Neural progenitor cell (in vitro differentiated cells): ENCODE measurements around the gene CCL13. TPM values are rescaled to one million over a fixed set of nuclear protein-coding genes. Genes with fewer than 3 reads are reported as not detected.

Experiments used
- DNase-seq: peaks from one replicate; pipeline ENCODE4 v3.0.0-alpha.2; 2016; ENCODE audit warnings: low spot score
- H2AFZ ChIP-seq: fragments of 200-600 bp; sonication (generic); replicated peaks from 2 replicates; pipeline ENCODE4 v1.6.1; 2016; ENCODE audit warnings: antibody characterized with exemption
- H3F3A ChIP-seq: fragments of 200-600 bp; sonication (generic); 2 replicates; pipeline ENCODE4 v1.6.1; 2016; ENCODE audit warnings: antibody characterized with exemption, low read depth
- H3K27ac ChIP-seq: fragments of 200-600 bp; sonication (generic); 2 replicates; pipeline ENCODE4 v1.5.1; 2016; ENCODE audit warnings: mild to moderate bottlenecking
- H3K27me3 ChIP-seq: fragments of 200-600 bp; sonication (generic); 2 replicates; pipeline ENCODE4 v1.6.1; 2016; ENCODE audit warnings: mild to moderate bottlenecking, moderate library complexity
- H3K36me3 ChIP-seq: fragments of 200-600 bp; sonication (generic); 2 replicates; pipeline ENCODE4 v1.5.1; 2016
- H3K4me1 ChIP-seq: fragments of 200-600 bp; sonication (generic); 2 replicates; pipeline ENCODE4 v1.6.1; 2016; ENCODE audit warnings: mixed run types
- H3K4me2 ChIP-seq: fragments of 200-600 bp; sonication (generic); 2 replicates; pipeline ENCODE4 v1.6.1; 2016
- H3K4me3 ChIP-seq: fragments of 200-600 bp; sonication (generic); 2 replicates; pipeline ENCODE4 v1.5.1; 2016
- H3K79me2 ChIP-seq: fragments of 200-600 bp; sonication (generic); 2 replicates; pipeline ENCODE4 v1.6.1; 2016; ENCODE audit warnings: low read depth
- H3K9ac ChIP-seq: fragments of 200-600 bp; sonication (generic); 2 replicates; pipeline ENCODE4 v1.6.1; 2016
- H3K9me3 ChIP-seq: fragments of 200-600 bp; sonication (generic); 2 replicates; pipeline ENCODE4 v1.5.1; 2016; ENCODE audit warnings: low read depth
- H4K20me1 ChIP-seq: fragments of 200-600 bp; sonication (generic); 2 replicates; pipeline ENCODE4 v1.6.1; 2016; ENCODE audit warnings: low read depth
- H3K27ac Mint-ChIP-seq: 3 replicates; pipeline ENCODE4 v1.8.0; 2021; ENCODE audit warnings: mixed read lengths
- H3K27me3 Mint-ChIP-seq: 2 replicates; pipeline ENCODE4 v1.8.0; 2022; ENCODE audit warnings: low read depth, mild to moderate bottlenecking, inconsistent platforms, moderate library complexity, mixed read lengths; ENCODE audit not compliant: insufficient read depth
- H3K36me3 Mint-ChIP-seq: 3 replicates; pipeline ENCODE4 v1.8.0; 2021; ENCODE audit warnings: mixed read lengths
- H3K4me1 Mint-ChIP-seq: 3 replicates; pipeline ENCODE4 v1.8.0; 2021; ENCODE audit warnings: mixed read lengths
- H3K4me3 Mint-ChIP-seq: 3 replicates; pipeline ENCODE4 v1.8.0; 2021; ENCODE audit warnings: mild to moderate bottlenecking, moderate library complexity, mixed read lengths
- H3K9me3 Mint-ChIP-seq: 3 replicates; pipeline ENCODE4 v1.8.0; 2020; ENCODE audit warnings: mixed read lengths
- CTCF ChIP-seq: fragments of 200-600 bp; sonication (generic); IDR thresholded peaks from 2 replicates; pipeline ENCODE4 v1.5.1; 2017; ENCODE audit warnings: antibody characterized with exemption, mild to moderate bottlenecking
- EZH2 ChIP-seq: fragments of 200-600 bp; sonication (generic); IDR thresholded peaks from 2 replicates; pipeline ENCODE4 v1.6.1; 2017; ENCODE audit warnings: antibody characterized with exemption, mild to moderate bottlenecking, moderate library complexity
- EZH2phosphoT487 ChIP-seq: fragments of 200-600 bp; sonication (generic); IDR thresholded peaks from 2 replicates; pipeline ENCODE4 v1.6.1; 2017; ENCODE audit warnings: antibody characterized with exemption
- total RNA-seq: library from RNA; depleted of rRNA; stranded (reverse); fragments of >200 nt; gene quantifications from 2 replicates; pipeline ENCODE4 v1.2.3, GENCODE V29; 2015; ENCODE audit warnings: low replicate concordance

The CCL13 gene
- total RNA-seq, 1 donor from 2014 or later, result not detected

GRCh38 chr17:34403006-34403405, 46.7 kb downstream of the CCL13 start:
- no peak for DNase-seq
- H3K4me3 ChIP-seq, result no peak overlapping the region
- no peak overlapping the region for H3K27ac Mint-ChIP-seq
- no peak overlapping the region for H3K4me2 ChIP-seq
- H3K4me1 Mint-ChIP-seq, result peaks cover 7% of the 10 kb centered on the region
- H3K27me3 ChIP-seq, result no peaks in the 10 kb centered on the region
- no peak overlapping the region for H3K27ac ChIP-seq
- no peaks in the 10 kb centered on the region for H3K9me3 Mint-ChIP-seq
- H3K4me1 ChIP-seq, result peaks cover 5% of the 10 kb centered on the region
- no peak overlapping the region for H3K4me3 Mint-ChIP-seq
- TF ChIP-seq EZH2phosphoT487, result no peak
- H3K36me3 ChIP-seq, result no peaks in the 10 kb centered on the region
- no peaks in the 10 kb centered on the region for H3K36me3 Mint-ChIP-seq
- H3K27me3 Mint-ChIP-seq, result peaks cover 14% of the 10 kb centered on the region
- no peak overlapping the region for H3K9ac ChIP-seq
- H3K9me3 ChIP-seq, result no peaks in the 10 kb centered on the region
- no peaks in the 10 kb centered on the region for H3F3A ChIP-seq
- no peaks in the 10 kb centered on the region for H3K79me2 ChIP-seq
- H2AFZ ChIP-seq, result no peak overlapping the region
- H4K20me1 ChIP-seq, result no peaks in the 10 kb centered on the region

GRCh38 chr17:34406226-34406625, 49.9 kb downstream of the CCL13 start:
- no peak overlapping the region for H3K4me2 ChIP-seq
- no peak overlapping the region for H2AFZ ChIP-seq
- H3K9me3 ChIP-seq, result no peaks in the 10 kb centered on the region
- H3K79me2 ChIP-seq, result no peaks in the 10 kb centered on the region
- H4K20me1 ChIP-seq, result no peaks in the 10 kb centered on the region
- Mint-ChIP-seq H3K9me3 (no peaks in the 10 kb centered on the region), H3K36me3 (no peaks in the 10 kb centered on the region), H3K4me1 (peaks cover 3% of the 10 kb centered on the region), H3K4me3 (no peak overlapping the region), H3K27ac (no peak overlapping the region), H3K27me3 (peaks cover 17% of the 10 kb centered on the region)
- H3K36me3 ChIP-seq, result no peaks in the 10 kb centered on the region
- peaks cover 2% of the 10 kb centered on the region for H3K4me1 ChIP-seq
- no peak for DNase-seq
- no peak overlapping the region for H3K27ac ChIP-seq
- peaks cover 9% of the 10 kb centered on the region for H3K27me3 ChIP-seq
- H3K4me3 ChIP-seq, result no peak overlapping the region
- TF ChIP-seq EZH2 (no peak), CTCF (no peak), EZH2phosphoT487 (no peak)
- H3F3A ChIP-seq, result no peaks in the 10 kb centered on the region
- H3K9ac ChIP-seq, result no peak overlapping the region

Other genes with a start within 250 kb of the CCL13 start
- gene CCL2, start 101.2 kb upstream of the CCL13 start, total RNA-seq, result 4.2 and 7.0 TPM in 2 replicates
- gene CCL7, start 86.3 kb upstream of the CCL13 start, total RNA-seq, result not detected in 2 replicates
- not detected in 2 replicates for gene CCL11, start 70.7 kb upstream of the CCL13 start, total RNA-seq
- not detected in 2 replicates for gene CCL8, start 37.0 kb upstream of the CCL13 start, total RNA-seq
- gene CCL1, start 6.8 kb downstream of the CCL13 start, total RNA-seq, result not detected in 2 replicates
- gene TMEM132E, start 223.1 kb downstream of the CCL13 start, total RNA-seq, result 0.21 and 0.43 TPM in 2 replicates